22Rv1 (cell line): ENCODE results near the gene TBC1D3B.
"Not testable (repeated sequence)": the region's sequence is repeated elsewhere in the genome, so short reads cannot be mapped to it uniquely, and the experiment has no call there.

Source experiments
- CTCF ChIP-seq: fragments of 450-650 bp; IDR thresholded peaks from 2 replicates; pipeline ENCODE4 v1.5.1; 2017; ENCODE audit warnings: mild to moderate bottlenecking
- ZFX ChIP-seq: fragments of 450-650 bp; IDR thresholded peaks from 2 replicates; pipeline ENCODE4 v1.6.1; 2017; ENCODE audit warnings: antibody characterized with exemption, borderline replicate concordance

- TF ChIP-seq CTCF, ZFX: not testable (repeated sequence)
Observed at GRCh38 chr17:36168836-36169235, 7.6 kb downstream of the TBC1D3B start.
